ENCODE results near the gene SLC7A6. TPM values are rescaled to one million over a fixed set of nuclear protein-coding genes. Genes with fewer than 3 reads are reported as not detected.

The SLC7A6 gene
- total and polyA plus RNA-seq, 2 of the 13 experiments (the other 11 are each of a cell fraction or from before 2014, with no cell fraction given), result 35.8 to 70.8 TPM

- peak; percentile 66 for TF ChIP-seq PATZ1 (CRISPR knock-in tag; IDR thresholded peaks at IDR 0.05)
- TF ChIP-seq PAXIP1 (CRISPR knock-in tag; conservative IDR thresholded peaks at IDR 0.05), result 0 out of 2 replicates have a peak, but pooled peaks have one; percentile 51
- no peak for TF ChIP-seq ZFP36L1 (CRISPR knock-in tag; IDR thresholded peaks at IDR 0.05)
- 0 out of 2 replicates have a peak, but pooled peaks have one; percentile 44 for TF ChIP-seq ZNF333 (CRISPR knock-in tag; IDR thresholded peaks at IDR 0.05; ENCODE audit: borderline replicate concordance)
- no peak for TF ChIP-seq SP4 (CRISPR knock-in tag; IDR thresholded peaks at IDR 0.05)
- TF ChIP-seq ZNF235 (CRISPR knock-in tag; IDR thresholded peaks at IDR 0.05; ENCODE audit: borderline replicate concordance), result 0 out of 2 replicates have a peak, but pooled peaks have one; percentile 34
- TF ChIP-seq NCOR1 (IDR thresholded peaks at IDR 0.05; ENCODE audit: borderline replicate concordance, low read length), result 0 out of 2 replicates have a peak, but pooled peaks have one; percentile 35
- TF ChIP-seq SAP130 (CRISPR knock-in tag; IDR thresholded peaks at IDR 0.05; ENCODE audit: low read depth), result peak; percentile 51; the same call in 1 of the 2 replicates
- TF ChIP-seq XRCC5 (optimal IDR thresholded peaks at IDR 0.05; ENCODE audit: low read length), result peak; percentile 20
- TF ChIP-seq TFE3 (CRISPR knock-in tag; IDR thresholded peaks at IDR 0.05), result no peak
- TF ChIP-seq SNRNP70 (IDR thresholded peaks at IDR 0.05; ENCODE audit: low read depth, low read length), result no peak
- TF ChIP-seq CHD4 (IDR thresholded peaks at IDR 0.05; ENCODE audit: borderline replicate concordance, low read length), result 0 out of 2 replicates have a peak, but pooled peaks have one; percentile 42
- TF ChIP-seq FOXC1 (CRISPR knock-in tag; IDR thresholded peaks at IDR 0.05; ENCODE audit: borderline replicate concordance), result no peak
- TF ChIP-seq SPEN (CRISPR knock-in tag; IDR thresholded peaks at IDR 0.05; ENCODE audit: low read depth), result 0 out of 2 replicates have a peak, but pooled peaks have one; percentile 30
- TF ChIP-seq GATAD2A (CRISPR knock-in tag; IDR thresholded peaks at IDR 0.05), result peak; percentile 44
- TF ChIP-seq RAD21 (CRISPR knock-in tag; IDR thresholded peaks at IDR 0.05), result no peak
- TF ChIP-seq SIX1 (CRISPR knock-in tag; IDR thresholded peaks at IDR 0.05; ENCODE audit: borderline replicate concordance), result 0 out of 2 replicates have a peak, but pooled peaks have one; percentile 22
- 0 out of 2 replicates have a peak, but pooled peaks have one; percentile 27 for TF ChIP-seq POGZ (CRISPR knock-in tag; IDR thresholded peaks at IDR 0.05)
- peak; percentile 31; the same call in 1 of the 2 replicates for TF ChIP-seq ZSCAN31 (CRISPR knock-in tag; IDR thresholded peaks at IDR 0.05; ENCODE audit: low read depth)
- peak; percentile 47; the same call in 1 of the 2 replicates for TF ChIP-seq TBX2 (CRISPR knock-in tag; IDR thresholded peaks at IDR 0.05; ENCODE audit: borderline replicate concordance)
Observed at GRCh38 chr16:68267612-68268405, 3.5 kb downstream of the SLC7A6 start (continued).
